H9 (cell line): Measurements from ENCODE around the gene KRTCAP2. TPM values are rescaled to one million over a fixed set of nuclear protein-coding genes. Genes with fewer than 3 reads are reported as not detected.

Experiments
- DNase-seq: peaks from one replicate; pipeline ENCODE4 v3.0.0-alpha.2; 2017
- H2AFZ ChIP-seq: one replicate; pipeline ENCODE4 v1.6.1; 2013; ENCODE audit warnings: mild to moderate bottlenecking, low read length, control low read depth, moderate library complexity
- H2AK5ac ChIP-seq: 2 replicates; pipeline ENCODE4 v1.6.1; 2013; ENCODE audit warnings: low read length, control low read depth, mixed read lengths; ENCODE audit not compliant: insufficient read length
- H2BK120ac ChIP-seq: one replicate; pipeline ENCODE4 v1.6.1; 2013; ENCODE audit warnings: low read depth, mild to moderate bottlenecking, low read length, control low read depth, inconsistent platforms; ENCODE audit not compliant: poor library complexity, severe bottlenecking
- H2BK12ac ChIP-seq: 2 replicates; pipeline ENCODE4 v1.6.1; 2013; ENCODE audit warnings: low read length, control low read depth, mixed read lengths, low read depth; ENCODE audit not compliant: insufficient read length
- H2BK15ac ChIP-seq: 2 replicates; pipeline ENCODE4 v1.6.1; 2013; ENCODE audit warnings: low read depth, low read length, control low read depth
- H2BK20ac ChIP-seq: one replicate; pipeline ENCODE4 v1.6.1; 2013; ENCODE audit warnings: low read depth, mild to moderate bottlenecking, low read length, control low read depth, inconsistent platforms; ENCODE audit not compliant: poor library complexity, severe bottlenecking
- H2BK5ac ChIP-seq: 2 replicates; pipeline ENCODE4 v1.6.1; 2013; ENCODE audit warnings: low read length, control low read depth, mixed read lengths; ENCODE audit not compliant: insufficient read length
- H3K14ac ChIP-seq: 2 replicates; pipeline ENCODE4 v1.6.1; 2013; ENCODE audit warnings: low read length, control low read depth; ENCODE audit not compliant: insufficient read depth
- H3K18ac ChIP-seq: 2 replicates; pipeline ENCODE4 v1.6.1; 2013; ENCODE audit warnings: low read depth, mild to moderate bottlenecking, mixed read lengths, low read length, control low read depth; ENCODE audit not compliant: insufficient read length
- H3K23ac ChIP-seq: 2 replicates; pipeline ENCODE4 v1.6.1; 2013; ENCODE audit warnings: low read length, control low read depth, mixed read lengths, low read depth; ENCODE audit not compliant: insufficient read length
- H3K23me2 ChIP-seq: 2 replicates; pipeline ENCODE4 v1.6.1; 2013; ENCODE audit warnings: low read depth, mild to moderate bottlenecking, mixed read lengths, low read length, control low read depth; ENCODE audit not compliant: insufficient read length, poor library complexity, severe bottlenecking
- H3K27ac ChIP-seq: 2 replicates; pipeline ENCODE4 v1.5.1; 2013; ENCODE audit warnings: low read length, control low read depth, mixed read lengths, low read depth; ENCODE audit not compliant: insufficient read length
- H3K27me3 ChIP-seq: 2 replicates; pipeline ENCODE4 v1.6.1; 2013; ENCODE audit warnings: low read length, control low read depth, inconsistent platforms; ENCODE audit not compliant: insufficient read depth
- H3K4ac ChIP-seq: 2 replicates; pipeline ENCODE4 v1.6.1; 2013; ENCODE audit warnings: low read depth, mild to moderate bottlenecking, control low read depth, inconsistent platforms, low read length, moderate library complexity
- H3K4me1 ChIP-seq: 2 replicates; pipeline ENCODE4 v1.6.1; 2013; ENCODE audit warnings: low read length, control low read depth, inconsistent platforms; ENCODE audit not compliant: insufficient read depth
- H3K4me2 ChIP-seq: 2 replicates; pipeline ENCODE4 v1.6.1; 2013; ENCODE audit warnings: low read length, control low read depth, mixed read lengths; ENCODE audit not compliant: insufficient read length, insufficient read depth
- H3K56ac ChIP-seq: 2 replicates; pipeline ENCODE4 v1.6.1; 2013; ENCODE audit warnings: low read depth, mild to moderate bottlenecking, mixed read lengths, low read length, control low read depth; ENCODE audit not compliant: insufficient read length
- H3K79me1 ChIP-seq: 2 replicates; pipeline ENCODE4 v1.6.1; 2013; ENCODE audit warnings: low read depth, mild to moderate bottlenecking, moderate library complexity, low read length, control low read depth, inconsistent platforms; ENCODE audit not compliant: insufficient read depth, poor library complexity, severe bottlenecking
- H3K79me2 ChIP-seq: 2 replicates; pipeline ENCODE4 v1.6.1; 2013; ENCODE audit warnings: low read length, control low read depth, inconsistent platforms; ENCODE audit not compliant: insufficient read depth
- H3K9ac ChIP-seq: 2 replicates; pipeline ENCODE4 v1.6.1; 2013; ENCODE audit warnings: low read length, control low read depth, mixed read lengths; ENCODE audit not compliant: insufficient read length; ENCODE audit errors: extremely low read depth
- H3K9me3 ChIP-seq: one replicate; pipeline ENCODE4 v1.6.1; 2013; ENCODE audit warnings: low read depth, low read length, inconsistent platforms; ENCODE audit not compliant: control insufficient read depth
- H3T11ph ChIP-seq: one replicate; pipeline ENCODE4 v1.6.1; 2013; ENCODE audit warnings: mild to moderate bottlenecking, low read length, control low read depth, inconsistent platforms
- H4K20me1 ChIP-seq: one replicate; pipeline ENCODE4 v1.6.1; 2013; ENCODE audit not compliant: control insufficient read depth, insufficient read length, insufficient read depth
- H4K5ac ChIP-seq: 2 replicates; pipeline ENCODE4 v1.6.1; 2013; ENCODE audit warnings: low read depth, mild to moderate bottlenecking, mixed read lengths, low read length, control low read depth; ENCODE audit not compliant: insufficient read length
- H4K8ac ChIP-seq: replicated peaks from 2 replicates; pipeline ENCODE4 v1.6.1; 2013; ENCODE audit warnings: low read length, control low read depth, mixed read lengths, low read depth; ENCODE audit not compliant: insufficient read length
- H4K91ac ChIP-seq: 2 replicates; pipeline ENCODE4 v1.6.1; 2013; ENCODE audit warnings: low read depth, mild to moderate bottlenecking, moderate library complexity, mixed read lengths, low read length, control low read depth; ENCODE audit not compliant: insufficient read length
- H3K27ac Mint-ChIP-seq, 3 experiments: 2 replicates in 2 of 3; 3 replicates in 1 of 3; pipeline ENCODE4 v1.8.0; 2020 to 2021; ENCODE audit warnings: mixed read lengths in 3 of 3, mild to moderate bottlenecking in 1 of 3, moderate library complexity in 1 of 3
- H3K27me3 Mint-ChIP-seq: 2 replicates; pipeline ENCODE4 v1.8.0; 2021; ENCODE audit warnings: low read depth, mild to moderate bottlenecking, moderate library complexity, mixed read lengths
- H3K36me3 Mint-ChIP-seq, 3 experiments: 2 replicates in 2 of 3; 3 replicates in 1 of 3; pipeline ENCODE4 v1.8.0; 2020 to 2021; ENCODE audit warnings: low read depth in 3 of 3, mixed read lengths in 3 of 3; ENCODE audit not compliant: insufficient read depth in 1 of 3
- H3K4me1 Mint-ChIP-seq, 2 experiments: 2 replicates each; pipeline ENCODE4 v1.8.0; 2020; ENCODE audit warnings: mixed read lengths in 2 of 2
- H3K4me3 Mint-ChIP-seq, 2 experiments: 2 replicates in 1 of 2; 3 replicates in 1 of 2; pipeline ENCODE4 v1.8.0; 2020 to 2021; ENCODE audit warnings: mild to moderate bottlenecking in 2 of 2, mixed read lengths in 2 of 2, moderate library complexity in 1 of 2
- H3K9me3 Mint-ChIP-seq, 2 experiments: 2 replicates in 1 of 2; 3 replicates in 1 of 2; pipeline ENCODE4 v1.8.0; 2020; ENCODE audit warnings: mild to moderate bottlenecking in 2 of 2, mixed read lengths in 2 of 2, moderate library complexity in 1 of 2
- WGBS: extraction: QIAGEN DNeasy Blood & Tissue Kit; methylation state at CpG from one replicate; pipeline ENCODE4 v1.1.7; 2013; ENCODE audit warnings: missing lambda C conversion rate, low lambda C conversion rate, mixed read lengths; ENCODE audit not compliant: insufficient read length; ENCODE audit errors: extremely low coverage; 5-methylcytosine and 5-hydroxymethylcytosine counted together
- total RNA-seq: library from RNA; stranded (reverse); gene quantifications from 2 replicates; pipeline ENCODE4 v1.2.1, GENCODE V29; 2021
- TF ChIP-seq, protein P1 (sequence below): fragments of 200-600 bp; sonication (generic); conservative IDR thresholded peaks from 3 replicates; pipeline ENCODE4 v1.8.0; 2021; ENCODE audit warnings: antibody characterized with exemption, mild to moderate bottlenecking

Gene KRTCAP2
- total RNA-seq, 1 experiment from 2014 or later, result 149 TPM

DNA sequence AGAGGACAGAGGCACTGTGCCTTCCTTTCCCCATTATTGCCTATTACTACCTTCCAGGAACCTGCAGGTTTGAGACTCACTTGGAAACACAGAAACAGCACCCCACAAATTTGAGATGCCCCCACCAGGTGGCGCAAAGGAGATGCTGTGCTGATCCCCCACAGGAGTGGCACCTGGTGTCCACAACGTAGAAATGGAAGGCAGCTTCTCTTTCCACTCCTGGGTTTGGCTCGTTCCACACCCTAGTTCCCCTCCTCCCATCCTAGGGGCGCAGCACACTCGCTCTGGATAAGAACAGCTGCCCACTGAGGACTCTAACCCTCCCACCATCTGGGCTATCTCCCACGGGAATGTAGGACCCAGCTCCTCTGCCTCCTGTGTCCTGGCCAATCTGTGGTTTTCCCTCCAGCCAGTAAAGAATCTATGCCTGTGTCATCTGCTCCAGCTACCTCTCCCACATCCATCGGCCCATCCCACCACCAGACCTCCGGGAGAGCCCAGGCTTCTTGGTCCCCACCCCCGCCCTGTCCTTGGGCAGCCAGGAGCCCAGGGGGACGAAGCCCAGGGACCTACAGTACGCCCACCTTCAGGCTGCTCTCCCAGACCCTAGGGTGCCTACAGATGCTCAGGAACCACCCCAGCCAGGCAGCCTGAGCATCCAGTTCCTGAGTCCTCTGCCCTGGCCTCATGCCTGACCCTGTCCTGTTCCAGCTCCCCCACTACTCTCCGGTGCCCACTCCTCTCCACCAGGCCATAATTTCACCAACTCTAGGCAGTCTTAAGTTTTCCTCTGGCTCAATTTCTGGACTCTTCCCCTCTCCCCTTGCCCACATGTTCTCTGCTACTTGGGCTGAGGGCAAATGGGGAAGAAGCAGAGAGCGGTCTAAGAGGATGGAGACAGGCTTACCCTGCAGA lies 34.0 kb upstream of the KRTCAP2 start:
- Histone ChIP-seq H2AFZ (no peak overlapping the region), H2BK20ac (no peak overlapping the region), H2BK5ac (no peak overlapping the region), H4K5ac (no peak overlapping the region), H3K9me3 (no peaks in the 10 kb centered on the region), H3K4me2 (peak overlapping the region; percentile 89), H3K27me3 (no peaks in the 10 kb centered on the region), H4K20me1 (peaks cover 2% of the 10 kb centered on the region), H3T11ph (no peak overlapping the region), H4K91ac (no peak overlapping the region), H3K27ac (no peak overlapping the region), H2BK12ac (no peak overlapping the region), H3K79me2 (no peaks in the 10 kb centered on the region), H3K4ac (no peak overlapping the region), H3K9ac (peak overlapping the region; percentile 53), H2BK120ac (no peak overlapping the region), H3K23me2 (peaks cover 6% of the 10 kb centered on the region), H4K8ac (no peak overlapping the region), H3K18ac (peak overlapping the region; percentile 74), H3K23ac (no peak overlapping the region), H3K56ac (no peak overlapping the region), H3K79me1 (no peaks in the 10 kb centered on the region), H3K14ac (peak overlapping the region; percentile 51; the same call in 1 of the 2 replicates), H2AK5ac (no peak overlapping the region), H3K4me1 (peaks cover 2% of the 10 kb centered on the region; the same call in 1 of the 2 replicates), H2BK15ac (no peak overlapping the region)
- Mint-ChIP-seq H3K4me1 (peaks cover 30 to 31% of the 10 kb centered on the region in 2 experiments), H3K4me3 (peak overlapping the region; percentile 89 to 92), H3K36me3 (peaks cover 7 to 39% (median 38%) of the 10 kb centered on the region in 3 experiments; a peak in 6 of 7 replicates), H3K27me3 (peaks cover 14% of the 10 kb centered on the region), H3K9me3 (no peaks in the 10 kb centered on the region), H3K27ac (peak overlapping the region; percentile 66 to 92 (median 91))
- TF ChIP-seq, protein P1, sequence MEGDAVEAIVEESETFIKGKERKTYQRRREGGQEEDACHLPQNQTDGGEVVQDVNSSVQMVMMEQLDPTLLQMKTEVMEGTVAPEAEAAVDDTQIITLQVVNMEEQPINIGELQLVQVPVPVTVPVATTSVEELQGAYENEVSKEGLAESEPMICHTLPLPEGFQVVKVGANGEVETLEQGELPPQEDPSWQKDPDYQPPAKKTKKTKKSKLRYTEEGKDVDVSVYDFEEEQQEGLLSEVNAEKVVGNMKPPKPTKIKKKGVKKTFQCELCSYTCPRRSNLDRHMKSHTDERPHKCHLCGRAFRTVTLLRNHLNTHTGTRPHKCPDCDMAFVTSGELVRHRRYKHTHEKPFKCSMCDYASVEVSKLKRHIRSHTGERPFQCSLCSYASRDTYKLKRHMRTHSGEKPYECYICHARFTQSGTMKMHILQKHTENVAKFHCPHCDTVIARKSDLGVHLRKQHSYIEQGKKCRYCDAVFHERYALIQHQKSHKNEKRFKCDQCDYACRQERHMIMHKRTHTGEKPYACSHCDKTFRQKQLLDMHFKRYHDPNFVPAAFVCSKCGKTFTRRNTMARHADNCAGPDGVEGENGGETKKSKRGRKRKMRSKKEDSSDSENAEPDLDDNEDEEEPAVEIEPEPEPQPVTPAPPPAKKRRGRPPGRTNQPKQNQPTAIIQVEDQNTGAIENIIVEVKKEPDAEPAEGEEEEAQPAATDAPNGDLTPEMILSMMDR, result peak; percentile 86
- DNase-seq, result peak; percentile 87
- WGBS, result no CpG with 5 or more reads among the region's 13 CpGs
